WTC11 (cell line): ENCODE data around the gene CH25H. TPM values are rescaled to one million over a fixed set of nuclear protein-coding genes. Genes with fewer than 3 reads are reported as not detected.
"Not testable (repeated sequence)": the region's sequence is repeated elsewhere in the genome, so short reads cannot be mapped to it uniquely, and the experiment has no call there.

Experiments used
- ATAC-seq: fragments of 200-7000 bp; cut with Tn5 transposase; 2 replicates; pipeline ENCODE4 v1.10.0; 2021; ENCODE audit warnings: mild to moderate bottlenecking, moderate library complexity
- CTCF ChIA-PET: fragments of 300-600 bp; sonication (Branson Sonifier 250); formaldehyde crosslinking; loops from one replicate; lab custom pipeline; 2021; ENCODE audit warnings: antibody characterized with exemption; lab: Charles Lee
- POLR2A ChIA-PET: fragments of 350-600 bp; sonication (Branson Sonifier 250); formaldehyde crosslinking; loops from one replicate; lab custom pipeline; 2021; ENCODE audit warnings: antibody characterized with exemption; lab: Charles Lee
- DNase-seq: peaks from one replicate; pipeline ENCODE4 v3.0.0; 2021; ENCODE audit warnings: low spot score
- H3K27ac Mint-ChIP-seq: 2 replicates; pipeline ENCODE4 v1.8.0; 2021; ENCODE audit warnings: mixed read lengths
- H3K27me3 Mint-ChIP-seq: 2 replicates; pipeline ENCODE4 v1.8.0; 2021; ENCODE audit warnings: low read depth, mild to moderate bottlenecking, moderate library complexity, mixed read lengths
- H3K36me3 Mint-ChIP-seq: 2 replicates; pipeline ENCODE4 v1.8.0; 2021; ENCODE audit warnings: mixed read lengths
- H3K4me1 Mint-ChIP-seq: 2 replicates; pipeline ENCODE4 v1.8.0; 2022; ENCODE audit warnings: mixed read lengths
- H3K4me3 Mint-ChIP-seq: 2 replicates; pipeline ENCODE4 v1.8.0; 2021; ENCODE audit warnings: mild to moderate bottlenecking, moderate library complexity, mixed read lengths
- H3K9me3 Mint-ChIP-seq: 2 replicates; pipeline ENCODE4 v1.8.0; 2021; ENCODE audit warnings: mixed read lengths
- ELF4 ChIP-seq: sonication (generic); formaldehyde crosslinking; IDR thresholded peaks from 2 replicates; pipeline ENCODE4 v1.8.1; 2022; ENCODE audit warnings: low read depth, mild to moderate bottlenecking, moderate library complexity, missing genetic modification reagents
- ETV6 ChIP-seq: sonication (generic); formaldehyde crosslinking; IDR thresholded peaks from 2 replicates; pipeline ENCODE4 v1.8.1; 2022; ENCODE audit warnings: mild to moderate bottlenecking, missing genetic modification reagents
- FOXK1 ChIP-seq: sonication (generic); formaldehyde crosslinking; IDR thresholded peaks from 2 replicates; pipeline ENCODE4 v1.8.0; 2022; ENCODE audit warnings: mild to moderate bottlenecking, moderate library complexity, missing genetic modification reagents
- HMGA2 ChIP-seq: fragments of 250-450 bp; sonication (Bioruptor Pico); IDR thresholded peaks from 2 replicates; pipeline ENCODE4 v1.4.0; 2021; ENCODE audit warnings: mild to moderate bottlenecking, moderate library complexity
- IRF2 ChIP-seq: sonication (generic); formaldehyde crosslinking; IDR thresholded peaks from 2 replicates; pipeline ENCODE4 v1.8.0; 2022; ENCODE audit warnings: low read depth, missing genetic modification reagents, borderline replicate concordance
- MXD4 ChIP-seq: fragments of 250-450 bp; sonication (Bioruptor Pico); IDR thresholded peaks from 2 replicates; pipeline ENCODE4 v1.8.0; 2021; ENCODE audit warnings: mild to moderate bottlenecking, moderate library complexity, borderline replicate concordance
- NFE2L1 ChIP-seq: sonication (generic); formaldehyde crosslinking; IDR thresholded peaks from 2 replicates; pipeline ENCODE4 v1.8.1; 2023; ENCODE audit warnings: missing genetic modification reagents
- NFYB ChIP-seq: sonication (generic); formaldehyde crosslinking; conservative IDR thresholded peaks from 2 replicates; pipeline ENCODE4 v1.8.0; 2022; ENCODE audit warnings: low read depth, missing genetic modification reagents
- PRRX2 ChIP-seq: fragments of 250-450 bp; sonication (Bioruptor Pico); IDR thresholded peaks from 2 replicates; pipeline ENCODE4 v1.8.0; 2021; ENCODE audit warnings: mild to moderate bottlenecking
- RELA ChIP-seq: sonication (generic); formaldehyde crosslinking; IDR thresholded peaks from 2 replicates; pipeline ENCODE4 v1.8.1; 2022; ENCODE audit warnings: missing genetic modification reagents, mild to moderate bottlenecking, borderline replicate concordance
- RORB ChIP-seq: fragments of 250-450 bp; sonication (Bioruptor Pico); IDR thresholded peaks from 2 replicates; pipeline ENCODE4 v1.9.0; 2021; ENCODE audit warnings: mild to moderate bottlenecking
- SOX15 ChIP-seq: fragments of 250-450 bp; sonication (Bioruptor Pico); IDR thresholded peaks from 2 replicates; pipeline ENCODE4 v1.9.0; 2021; ENCODE audit warnings: mild to moderate bottlenecking
- SP1 ChIP-seq: sonication (generic); formaldehyde crosslinking; conservative IDR thresholded peaks from 2 replicates; pipeline ENCODE4 v1.8.1; 2022; ENCODE audit warnings: missing genetic modification reagents
- TEAD4 ChIP-seq: sonication (generic); formaldehyde crosslinking; IDR thresholded peaks from 2 replicates; pipeline ENCODE4 v1.8.0; 2022; ENCODE audit warnings: mild to moderate bottlenecking, missing genetic modification reagents
- TP53 ChIP-seq: sonication (generic); formaldehyde crosslinking; IDR thresholded peaks from 2 replicates; pipeline ENCODE4 v1.8.1; 2023; ENCODE audit warnings: mild to moderate bottlenecking, missing genetic modification reagents
- ZNF423 ChIP-seq: fragments of 250-450 bp; sonication (Bioruptor Pico); IDR thresholded peaks from 2 replicates; pipeline ENCODE4 v2.1.2; 2022; ENCODE audit warnings: mild to moderate bottlenecking, moderate library complexity
- total RNA-seq: library from RNA; stranded (reverse); gene quantifications from 3 replicates; pipeline ENCODE4 v1.2.3, GENCODE V29; 2021
- TF ChIP-seq, protein P1 (sequence below): sonication (generic); formaldehyde crosslinking; IDR thresholded peaks from 2 replicates; pipeline ENCODE4 v1.8.1; 2023; ENCODE audit warnings: mild to moderate bottlenecking, missing genetic modification reagents
- TF ChIP-seq, protein P2 (sequence below): sonication (generic); formaldehyde crosslinking; IDR thresholded peaks from 2 replicates; pipeline ENCODE4 v1.8.0; 2022; ENCODE audit warnings: mild to moderate bottlenecking, missing genetic modification reagents
- TF ChIP-seq, protein P3 (sequence below): sonication (generic); formaldehyde crosslinking; IDR thresholded peaks from 2 replicates; pipeline ENCODE4 v1.8.0; 2023; ENCODE audit warnings: mild to moderate bottlenecking, missing genetic modification reagents
- TF ChIP-seq, protein P4 (sequence below): sonication (generic); formaldehyde crosslinking; IDR thresholded peaks from 2 replicates; pipeline ENCODE4 v1.8.1; 2022; ENCODE audit warnings: mild to moderate bottlenecking, moderate library complexity, missing genetic modification reagents
- TF ChIP-seq, protein P5 (sequence below): sonication (generic); formaldehyde crosslinking; IDR thresholded peaks from 2 replicates; pipeline ENCODE4 v1.8.1; 2023; ENCODE audit warnings: mild to moderate bottlenecking, missing genetic modification reagents, moderate library complexity

CH25H gene
- total RNA-seq, 1 experiment from 2014 or later: not detected

DNA sequence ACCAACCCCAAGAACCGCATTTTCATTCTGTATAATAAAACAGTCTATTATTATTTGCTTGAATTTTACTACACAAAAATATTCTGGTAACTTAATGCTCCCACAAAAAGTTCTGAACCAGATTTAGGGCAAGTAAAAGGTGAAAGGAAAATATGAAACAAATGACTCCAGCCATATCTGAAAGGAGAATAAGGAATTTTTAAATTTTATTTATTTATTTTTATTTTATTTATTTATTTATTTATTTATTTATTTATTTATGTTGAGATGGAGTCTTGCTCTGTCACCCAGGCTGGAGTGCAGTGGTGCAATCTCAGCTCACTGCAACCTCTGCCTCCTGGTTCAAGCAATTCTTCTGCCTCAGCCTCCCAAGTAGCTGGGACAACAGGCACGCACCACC, 40.5 kb upstream of the CH25H start:
- DNase-seq, CTCF ChIA-PET, H3K9me3 Mint-ChIP-seq, ATAC-seq, H3K4me3 Mint-ChIP-seq, H3K27me3 Mint-ChIP-seq, POLR2A ChIA-PET, H3K27ac Mint-ChIP-seq, H3K36me3 Mint-ChIP-seq: not testable (repeated sequence)
- TF ChIP-seq HMGA2 (CRISPR knock-in tag): peak; percentile 60
- H3K4me1 Mint-ChIP-seq: peaks cover 39% of the 10 kb centered on the region

DNA sequence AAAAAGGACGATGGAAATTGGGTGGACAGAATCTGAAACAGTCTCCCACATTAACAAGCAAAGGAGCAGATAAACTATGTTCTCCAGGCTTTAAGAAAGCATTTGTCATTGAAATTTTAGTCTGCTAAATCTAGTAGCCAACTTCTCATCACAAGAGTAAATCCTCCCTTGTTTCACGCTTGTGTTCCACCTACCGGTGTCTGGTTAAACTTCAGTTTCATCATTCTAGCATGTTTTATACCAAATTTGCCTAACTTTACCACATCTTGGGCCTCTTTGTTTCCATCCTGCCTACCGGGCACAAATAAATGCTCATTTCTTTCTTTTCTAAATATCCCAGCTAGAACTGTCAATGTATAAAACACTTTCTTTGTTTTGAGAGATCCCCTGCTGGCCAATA, 38.7 kb upstream of the CH25H start:
- Mint-ChIP-seq H3K4me3 (no peak overlapping the region), H3K4me1 (peaks cover 52% of the 10 kb centered on the region)
- CTCF ChIA-PET: interaction anchor here (0.8 to 1.7 kb wide), 3 partner anchors 28 to 311 kb away, joined by 3 to 4 read pairs (median 4); no protein-coding TSS in a partner anchor
- POLR2A ChIA-PET: no interaction called here
- DNase-seq: no peak
- TF ChIP-seq RORB (CRISPR knock-in tag) (no peak), SOX15 (CRISPR knock-in tag) (no peak)
- TF ChIP-seq, protein P1, sequence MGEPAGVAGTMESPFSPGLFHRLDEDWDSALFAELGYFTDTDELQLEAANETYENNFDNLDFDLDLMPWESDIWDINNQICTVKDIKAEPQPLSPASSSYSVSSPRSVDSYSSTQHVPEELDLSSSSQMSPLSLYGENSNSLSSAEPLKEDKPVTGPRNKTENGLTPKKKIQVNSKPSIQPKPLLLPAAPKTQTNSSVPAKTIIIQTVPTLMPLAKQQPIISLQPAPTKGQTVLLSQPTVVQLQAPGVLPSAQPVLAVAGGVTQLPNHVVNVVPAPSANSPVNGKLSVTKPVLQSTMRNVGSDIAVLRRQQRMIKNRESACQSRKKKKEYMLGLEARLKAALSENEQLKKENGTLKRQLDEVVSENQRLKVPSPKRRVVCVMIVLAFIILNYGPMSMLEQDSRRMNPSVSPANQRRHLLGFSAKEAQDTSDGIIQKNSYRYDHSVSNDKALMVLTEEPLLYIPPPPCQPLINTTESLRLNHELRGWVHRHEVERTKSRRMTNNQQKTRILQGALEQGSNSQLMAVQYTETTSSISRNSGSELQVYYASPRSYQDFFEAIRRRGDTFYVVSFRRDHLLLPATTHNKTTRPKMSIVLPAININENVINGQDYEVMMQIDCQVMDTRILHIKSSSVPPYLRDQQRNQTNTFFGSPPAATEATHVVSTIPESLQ: no peak
- TF ChIP-seq, protein P2, sequence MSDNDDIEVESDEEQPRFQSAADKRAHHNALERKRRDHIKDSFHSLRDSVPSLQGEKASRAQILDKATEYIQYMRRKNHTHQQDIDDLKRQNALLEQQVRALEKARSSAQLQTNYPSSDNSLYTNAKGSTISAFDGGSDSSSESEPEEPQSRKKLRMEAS: no peak
- TF ChIP-seq, all 79 proteins: peak for 0
- Mint-ChIP-seq H3K36me3 (no peaks in the 10 kb centered on the region; the same call in 1 of the 2 replicates), H3K27me3 (no peaks in the 10 kb centered on the region; the same call in 1 of the 2 replicates), H3K9me3 (no peaks in the 10 kb centered on the region), H3K27ac (peak overlapping the region; percentile 87)
- ATAC-seq: 0 out of 2 replicates have a peak, but pooled peaks have one; percentile 10

DNA sequence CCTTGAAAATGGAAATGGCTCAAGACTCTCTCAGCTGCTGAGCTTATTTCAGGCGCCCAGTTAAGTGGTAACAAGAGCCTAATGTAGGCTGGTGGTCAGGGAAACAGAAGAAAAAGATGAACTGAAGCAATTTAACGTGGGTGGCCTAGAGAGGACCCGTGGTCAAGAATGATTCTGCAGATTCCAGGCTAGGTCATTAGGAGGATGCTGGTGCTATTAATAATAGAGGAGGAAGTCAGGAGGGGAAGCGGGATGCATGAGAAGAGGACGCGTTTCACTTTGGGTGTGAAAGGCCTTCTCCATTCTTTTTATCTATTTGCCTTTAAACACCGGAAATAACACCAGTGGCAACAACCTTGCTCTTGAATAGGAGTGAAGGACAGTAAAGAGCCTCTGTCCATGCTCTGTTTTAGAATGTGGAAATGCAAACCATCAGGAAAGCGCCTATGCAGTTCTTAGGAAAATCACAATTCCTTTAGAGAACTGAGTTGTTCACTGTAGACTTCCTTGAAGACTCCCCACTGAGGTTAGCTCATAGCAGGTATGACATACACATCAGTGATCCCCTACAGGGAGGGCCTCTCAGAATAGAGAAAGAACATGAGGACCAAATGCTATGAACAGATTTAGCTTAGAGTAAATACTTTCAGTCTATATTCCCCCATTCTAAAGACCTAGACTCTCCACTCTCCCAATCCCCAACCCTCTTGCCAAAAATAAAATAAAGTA, 35.9 kb upstream of the CH25H start:
- POLR2A ChIA-PET: no interaction called here
- H3K36me3 Mint-ChIP-seq: peaks cover 4% of the 10 kb centered on the region
- H3K27me3 Mint-ChIP-seq: no peaks in the 10 kb centered on the region
- no peak overlapping the region; the same call in none of the 2 replicates for H3K4me3 Mint-ChIP-seq
- H3K4me1 Mint-ChIP-seq: peaks cover 56% of the 10 kb centered on the region
- no peaks in the 10 kb centered on the region for H3K9me3 Mint-ChIP-seq
- ATAC-seq (peak; percentile 21; the same call in 1 of the 2 replicates), DNase-seq (no peak)
- CTCF ChIA-PET: interaction anchor here (1.2 to 3.4 kb wide), 3 partner anchors 8 to 25 kb away, joined by 5 to 11 read pairs (median 7); partner anchors contain the start of gene LIPA
- TF ChIP-seq ETV6 (peak; percentile 62; the same call in 1 of the 2 replicates), NFE2L1 (CRISPR knock-in tag) (peak; percentile 91)
- TF ChIP-seq, protein P3, sequence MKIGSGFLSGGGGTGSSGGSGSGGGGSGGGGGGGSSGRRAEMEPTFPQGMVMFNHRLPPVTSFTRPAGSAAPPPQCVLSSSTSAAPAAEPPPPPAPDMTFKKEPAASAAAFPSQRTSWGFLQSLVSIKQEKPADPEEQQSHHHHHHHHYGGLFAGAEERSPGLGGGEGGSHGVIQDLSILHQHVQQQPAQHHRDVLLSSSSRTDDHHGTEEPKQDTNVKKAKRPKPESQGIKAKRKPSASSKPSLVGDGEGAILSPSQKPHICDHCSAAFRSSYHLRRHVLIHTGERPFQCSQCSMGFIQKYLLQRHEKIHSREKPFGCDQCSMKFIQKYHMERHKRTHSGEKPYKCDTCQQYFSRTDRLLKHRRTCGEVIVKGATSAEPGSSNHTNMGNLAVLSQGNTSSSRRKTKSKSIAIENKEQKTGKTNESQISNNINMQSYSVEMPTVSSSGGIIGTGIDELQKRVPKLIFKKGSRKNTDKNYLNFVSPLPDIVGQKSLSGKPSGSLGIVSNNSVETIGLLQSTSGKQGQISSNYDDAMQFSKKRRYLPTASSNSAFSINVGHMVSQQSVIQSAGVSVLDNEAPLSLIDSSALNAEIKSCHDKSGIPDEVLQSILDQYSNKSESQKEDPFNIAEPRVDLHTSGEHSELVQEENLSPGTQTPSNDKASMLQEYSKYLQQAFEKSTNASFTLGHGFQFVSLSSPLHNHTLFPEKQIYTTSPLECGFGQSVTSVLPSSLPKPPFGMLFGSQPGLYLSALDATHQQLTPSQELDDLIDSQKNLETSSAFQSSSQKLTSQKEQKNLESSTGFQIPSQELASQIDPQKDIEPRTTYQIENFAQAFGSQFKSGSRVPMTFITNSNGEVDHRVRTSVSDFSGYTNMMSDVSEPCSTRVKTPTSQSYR: no peak
- H3K27ac Mint-ChIP-seq: peak overlapping the region; percentile 92

DNA sequence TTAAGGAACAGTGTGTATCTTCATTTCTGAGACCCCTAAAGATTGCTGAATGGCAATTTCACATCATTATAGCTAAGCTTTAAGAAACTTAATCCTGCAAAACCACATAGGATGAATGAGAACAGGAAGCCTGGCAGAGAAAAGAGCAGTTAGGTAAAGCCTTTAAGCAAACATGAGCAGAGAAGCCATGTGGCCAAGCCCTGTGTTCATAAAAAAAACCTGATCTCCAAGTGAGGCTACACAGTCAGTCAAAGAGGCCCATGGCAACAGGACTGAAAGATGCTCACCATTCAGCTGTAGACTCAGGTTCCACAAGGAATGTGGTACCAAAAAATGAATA, 35.2 kb upstream of the CH25H start:
- peaks cover 4% of the 10 kb centered on the region; the same call in 1 of the 2 replicates for H3K36me3 Mint-ChIP-seq
- ChIA-PET POLR2A (no interaction called here), CTCF (interaction anchor here (1.2 to 3.4 kb wide), 2 partner anchors 9 to 24 kb away, joined by 7 to 11 read pairs; partner anchors contain the start of gene LIPA)
- H3K27ac Mint-ChIP-seq: peak overlapping the region; percentile 76
- H3K27me3 Mint-ChIP-seq: no peaks in the 10 kb centered on the region
- peaks cover 56% of the 10 kb centered on the region for H3K4me1 Mint-ChIP-seq
- DNase-seq (no peak), ATAC-seq (peak; percentile 20; the same call in 1 of the 2 replicates)
- H3K4me3 Mint-ChIP-seq: no peak overlapping the region
- H3K9me3 Mint-ChIP-seq: no peaks in the 10 kb centered on the region
- TF ChIP-seq RELA (CRISPR knock-in tag) (no peak), FOXK1 (CRISPR knock-in tag) (no peak), NFYB (CRISPR knock-in tag) (no peak), MXD4 (CRISPR knock-in tag) (no peak), TP53 (CRISPR knock-in tag) (no peak), PRRX2 (no peak), IRF2 (no peak), TEAD4 (CRISPR knock-in tag) (no peak), ZNF423 (CRISPR knock-in tag) (no peak), SP1 (CRISPR knock-in tag) (no peak), ELF4 (no peak)
- TF ChIP-seq, protein P4, sequence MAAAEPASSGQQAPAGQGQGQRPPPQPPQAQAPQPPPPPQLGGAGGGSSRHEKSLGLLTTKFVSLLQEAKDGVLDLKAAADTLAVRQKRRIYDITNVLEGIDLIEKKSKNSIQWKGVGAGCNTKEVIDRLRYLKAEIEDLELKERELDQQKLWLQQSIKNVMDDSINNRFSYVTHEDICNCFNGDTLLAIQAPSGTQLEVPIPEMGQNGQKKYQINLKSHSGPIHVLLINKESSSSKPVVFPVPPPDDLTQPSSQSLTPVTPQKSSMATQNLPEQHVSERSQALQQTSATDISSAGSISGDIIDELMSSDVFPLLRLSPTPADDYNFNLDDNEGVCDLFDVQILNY (CRISPR knock-in tag): no peak
- TF ChIP-seq, protein P5, sequence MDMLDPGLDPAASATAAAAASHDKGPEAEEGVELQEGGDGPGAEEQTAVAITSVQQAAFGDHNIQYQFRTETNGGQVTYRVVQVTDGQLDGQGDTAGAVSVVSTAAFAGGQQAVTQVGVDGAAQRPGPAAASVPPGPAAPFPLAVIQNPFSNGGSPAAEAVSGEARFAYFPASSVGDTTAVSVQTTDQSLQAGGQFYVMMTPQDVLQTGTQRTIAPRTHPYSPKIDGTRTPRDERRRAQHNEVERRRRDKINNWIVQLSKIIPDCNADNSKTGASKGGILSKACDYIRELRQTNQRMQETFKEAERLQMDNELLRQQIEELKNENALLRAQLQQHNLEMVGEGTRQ: no peak
